Activated CD4-positive, alpha-beta T cell treated with anti-CD3 and anti-CD28 coated beads, Interleukin-2, amount 50 U/mL, for 24 hours (primary cell): ENCODE data around the gene DPY19L2.
"Not testable (repeated sequence)": the region's sequence is repeated elsewhere in the genome, so short reads cannot be mapped to it uniquely, and the experiment has no call there.

Experiments used
- DNase-seq, 2 donors: peaks; one replicate each; pipeline ENCODE4 v3.0.0-alpha.2; 2020; ENCODE audit warnings: low read depth in 1 of 2, low spot score in 1 of 2

DPY19L2 gene

GRCh38 chr12:63668028-63668799, at the start of gene DPY19L2:
Gene DPY19L2, minus strand, starts transcription at chr12:63668493. Its CDS starts 100 bp downstream, at chr12:63668393.
- DNase-seq, result peak; percentile 7 to 38

GRCh38 chr12:63716891-63717290, 48.6 kb upstream of the DPY19L2 start:
- not testable (repeated sequence) for DNase-seq

DNA sequence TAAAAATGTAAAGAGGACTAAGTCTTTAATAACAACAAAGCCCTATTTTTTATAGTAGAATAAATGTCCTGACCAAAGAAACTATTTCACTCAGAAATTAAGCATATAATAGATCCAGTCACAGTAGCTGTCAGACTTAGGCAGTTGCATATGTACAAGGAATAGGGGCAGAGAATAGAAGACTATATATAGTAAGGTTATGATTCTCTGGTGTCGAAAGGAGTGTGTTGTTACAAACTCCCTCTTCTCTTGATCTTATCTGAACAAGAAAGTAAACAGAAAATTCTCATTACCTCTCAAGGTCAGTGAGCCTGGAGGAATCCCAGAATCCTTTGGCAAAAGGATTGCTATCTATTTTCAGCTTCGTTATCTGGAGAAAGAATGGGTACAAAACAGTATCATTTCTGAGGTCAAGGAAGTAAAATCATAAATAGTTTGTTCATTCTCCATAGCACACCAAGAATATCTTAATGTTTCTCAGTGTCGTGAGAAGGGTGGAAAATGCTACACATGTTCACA, 46.9 kb upstream of the DPY19L2 start:
- not testable (repeated sequence) for DNase-seq

GRCh38 chr12:63714409-63714808, 46.1 kb upstream of the DPY19L2 start:
- DNase-seq, result peak in 1 of 2 donors; percentile 0

GRCh38 chr12:63713681-63714075, 45.4 kb upstream of the DPY19L2 start:
- peak in 1 of 2 donors; percentile 15 for DNase-seq

DNA sequence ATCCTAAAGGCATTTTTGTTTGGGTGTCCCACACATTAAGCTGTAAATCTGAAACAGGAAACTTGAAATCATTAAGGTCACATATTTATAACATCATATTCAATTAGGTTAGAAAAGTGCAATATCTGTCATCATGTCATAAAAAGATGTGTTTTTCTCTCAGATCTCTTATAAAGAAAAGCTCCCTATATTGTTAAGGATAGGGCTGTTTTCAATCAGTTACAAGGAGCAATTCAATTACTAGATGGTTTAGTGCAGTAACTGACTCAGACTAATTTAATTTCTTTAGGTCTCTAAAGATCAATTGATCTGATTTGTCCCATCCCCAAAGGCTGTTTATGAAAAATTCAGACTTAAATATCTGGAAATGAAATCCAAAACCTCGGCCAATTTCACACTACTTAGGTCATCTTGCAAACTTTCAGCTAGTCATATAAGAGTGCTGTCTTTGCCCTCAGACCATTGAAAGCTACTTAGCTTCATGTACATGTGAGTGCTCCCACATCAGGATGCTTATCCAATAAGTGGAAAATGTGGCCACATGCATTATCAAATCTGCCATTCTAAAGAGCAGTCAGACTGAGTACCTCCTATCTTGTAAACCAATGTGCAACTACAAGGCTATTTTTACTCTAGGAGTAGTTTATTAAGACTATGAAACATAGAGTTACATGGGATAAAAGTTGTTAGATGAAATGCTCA, 44.8 kb upstream of the DPY19L2 start:
- not testable (repeated sequence) for DNase-seq

DNA sequence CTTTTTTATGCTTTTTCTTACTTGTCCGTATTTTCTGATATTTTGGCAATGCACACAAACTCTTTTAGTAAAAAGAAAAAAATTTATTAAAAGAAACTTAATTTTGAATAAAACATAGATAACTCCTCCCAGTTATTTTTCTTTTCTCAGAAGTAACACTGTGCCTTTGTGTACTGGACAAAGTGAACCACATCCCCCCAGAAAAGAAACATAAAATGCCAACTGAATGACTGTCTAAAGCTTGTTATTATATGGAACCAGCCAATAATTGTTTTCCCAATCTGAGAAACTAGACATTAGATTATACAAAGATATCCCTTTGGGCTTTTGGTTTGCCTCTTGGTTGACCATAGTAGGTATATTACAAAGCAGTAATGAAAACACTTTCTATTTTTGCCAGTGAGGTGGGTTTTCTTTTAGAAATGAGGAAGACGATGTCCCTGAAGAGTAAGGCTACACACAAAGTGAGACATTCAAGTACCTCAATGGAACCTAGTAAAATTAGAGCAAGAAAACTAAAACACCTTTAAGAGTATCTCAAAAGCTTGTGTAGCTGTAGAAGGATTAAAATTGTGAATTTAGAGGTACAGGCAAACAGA, 44.2 kb upstream of the DPY19L2 start:
- DNase-seq, result not testable (repeated sequence)

DNA sequence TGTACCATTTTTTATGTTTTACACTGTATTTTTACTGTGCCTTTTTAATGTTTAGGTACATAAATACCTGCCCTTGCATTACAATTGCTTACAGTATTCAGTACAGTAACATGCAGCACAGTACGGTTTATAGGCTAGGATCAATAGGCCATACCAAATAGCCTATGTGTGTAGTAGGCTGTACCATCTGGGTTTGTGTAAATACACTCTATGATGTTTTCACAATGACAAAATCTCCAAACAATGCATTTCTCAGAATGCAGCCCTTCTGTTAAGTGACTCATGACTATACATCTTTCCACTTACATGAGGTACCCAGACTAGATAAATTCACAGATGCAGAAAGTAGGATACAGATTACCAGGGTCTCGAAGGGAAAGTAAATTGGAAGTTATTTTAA, 43.0 kb upstream of the DPY19L2 start:
- DNase-seq, result not testable (repeated sequence)

DNA sequence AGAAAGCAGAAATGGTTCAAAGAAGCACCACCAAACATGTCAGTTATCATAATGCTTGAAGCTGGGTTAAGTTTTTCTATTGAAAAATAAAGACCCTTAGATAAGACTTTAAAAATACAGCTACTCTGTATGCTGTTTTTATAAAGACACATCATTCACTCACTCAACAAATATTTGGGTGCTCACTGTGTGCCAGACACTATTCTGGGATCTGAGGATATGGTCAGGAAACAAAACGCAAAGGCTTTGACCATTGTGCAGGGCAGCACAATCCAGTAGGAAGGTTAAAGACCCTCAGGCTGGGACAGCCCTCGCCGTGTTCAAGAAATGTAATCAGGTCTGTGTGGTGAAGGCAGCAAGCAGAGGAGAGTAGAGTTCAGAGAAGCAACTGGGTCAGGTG, 38.0 kb upstream of the DPY19L2 start:
- DNase-seq, result no peak

DNA sequence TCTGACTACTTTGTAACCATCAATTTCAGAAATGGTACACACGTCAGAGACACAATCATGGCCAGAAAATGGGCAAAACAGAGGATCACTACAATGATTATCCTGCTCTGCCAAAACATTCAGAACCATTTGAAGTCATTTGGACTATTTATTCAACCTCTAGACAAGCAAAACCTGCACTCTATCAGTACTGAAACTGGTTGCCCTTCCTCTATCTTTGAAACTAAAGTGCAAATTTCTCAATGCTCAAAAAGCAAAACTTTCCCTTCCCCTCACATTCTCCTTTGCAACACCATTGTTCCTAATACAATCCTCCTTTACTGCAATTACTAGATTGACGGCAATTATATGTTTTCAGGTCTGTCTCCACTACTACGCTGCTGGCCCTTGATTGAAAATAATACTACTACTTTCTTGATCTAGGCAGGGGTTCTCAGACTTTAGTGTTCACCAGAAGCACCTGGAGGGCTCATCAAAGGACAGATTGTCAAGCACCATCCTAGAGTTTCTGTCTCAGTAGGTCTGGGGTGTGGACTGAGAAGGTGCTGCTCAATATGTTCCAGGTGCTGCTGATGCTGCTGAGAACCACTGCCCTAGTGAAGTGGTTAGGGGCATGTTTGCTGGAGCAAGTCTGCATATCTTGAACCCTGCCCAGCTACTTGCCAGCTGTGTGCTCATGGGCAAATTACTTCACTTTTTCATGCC, 31.5 kb upstream of the DPY19L2 start:
- DNase-seq, result not testable (repeated sequence)

- DNase-seq, result not testable (repeated sequence)
Observed at GRCh38 chr12:63699011-63699410, 30.7 kb upstream of the DPY19L2 start.

DNA sequence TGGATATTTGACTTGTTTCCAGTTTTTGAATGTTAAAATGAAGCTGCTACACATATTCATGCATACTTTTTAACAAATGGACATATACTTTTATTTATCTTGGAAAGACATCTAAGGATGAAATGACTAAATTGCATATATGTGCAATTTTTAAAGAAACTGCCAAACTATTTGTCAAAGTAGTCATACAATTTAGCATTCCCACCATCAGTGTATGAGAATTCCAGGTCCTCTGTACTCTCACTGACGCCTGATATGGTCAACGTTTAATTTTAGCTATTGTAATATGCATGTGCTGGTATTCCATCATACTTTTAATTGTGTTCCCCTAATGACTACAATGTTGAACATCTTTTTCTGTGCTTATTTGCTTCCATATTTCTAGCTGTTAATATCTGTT, 22.5 kb upstream of the DPY19L2 start:
- not testable (repeated sequence) for DNase-seq

- not testable (repeated sequence) for DNase-seq
Observed at GRCh38 chr12:63689141-63689540, 20.8 kb upstream of the DPY19L2 start.

- DNase-seq, result not testable (repeated sequence)
Observed at GRCh38 chr12:63686623-63687022, 18.3 kb upstream of the DPY19L2 start.

DNA sequence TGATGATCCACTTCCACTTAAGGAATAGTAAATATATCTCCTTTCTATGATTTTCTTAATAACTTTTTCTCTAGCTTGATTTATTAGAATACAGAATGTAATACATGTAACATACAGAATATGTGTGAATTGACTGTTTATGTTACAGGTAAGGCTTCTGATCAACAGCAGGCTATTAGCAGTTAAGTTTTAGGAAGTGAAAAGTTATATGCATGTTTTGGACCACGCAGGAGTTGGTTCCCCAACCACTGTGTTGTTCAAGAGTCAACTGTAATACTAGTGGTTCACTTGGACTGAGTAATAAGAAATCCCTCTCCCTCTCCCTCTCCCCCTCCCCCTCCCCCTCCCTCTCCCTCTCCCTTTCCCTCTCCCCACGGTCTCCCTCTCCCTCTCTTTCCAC, 17.5 kb upstream of the DPY19L2 start:
- DNase-seq, result not testable (repeated sequence)

GRCh38 chr12:63682617-63683016, 14.3 kb upstream of the DPY19L2 start:
- DNase-seq, result not testable (repeated sequence)

- DNase-seq, result not testable (repeated sequence)
Observed at GRCh38 chr12:63680758-63681157, 12.5 kb upstream of the DPY19L2 start.

DNA sequence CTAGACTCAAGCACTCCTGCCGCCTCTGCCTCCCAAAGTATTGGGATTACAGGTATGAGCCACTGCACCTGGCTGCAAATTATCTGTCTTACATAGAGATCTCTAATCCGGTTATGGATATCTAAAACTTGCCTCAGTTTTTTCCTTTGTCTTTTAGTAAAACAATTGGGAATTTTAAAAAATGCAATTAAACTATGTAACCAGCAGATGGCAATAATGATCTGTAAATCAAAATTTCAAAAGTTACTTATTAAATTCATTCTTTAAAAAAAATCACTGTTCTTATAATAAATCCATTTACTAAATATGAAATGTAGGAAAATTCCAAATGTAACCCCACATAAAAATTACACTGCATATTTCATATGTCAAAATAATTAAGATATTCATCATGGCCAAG, 4.3 kb upstream of the DPY19L2 start:
- DNase-seq, result not testable (repeated sequence)

DNA sequence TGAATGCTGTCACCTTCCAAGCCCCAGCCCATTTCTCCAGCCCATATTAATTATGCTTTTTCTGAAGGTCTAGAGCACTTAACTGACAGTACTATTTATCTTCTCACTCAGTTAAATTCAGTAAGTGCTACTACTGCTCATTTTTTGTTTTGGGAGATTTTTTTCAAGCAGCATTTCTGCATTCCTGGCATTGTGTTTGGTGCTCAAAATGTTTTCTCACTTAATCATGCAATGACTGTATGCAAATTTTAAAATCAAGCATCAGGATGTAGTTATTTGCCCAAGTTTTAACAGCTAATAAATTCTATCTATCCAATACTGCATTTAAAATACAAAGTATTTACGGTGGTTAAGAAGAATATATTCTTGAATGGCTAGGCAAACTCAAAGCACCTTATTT, 1.6 kb upstream of the DPY19L2 start:
- not testable (repeated sequence) for DNase-seq

DNA sequence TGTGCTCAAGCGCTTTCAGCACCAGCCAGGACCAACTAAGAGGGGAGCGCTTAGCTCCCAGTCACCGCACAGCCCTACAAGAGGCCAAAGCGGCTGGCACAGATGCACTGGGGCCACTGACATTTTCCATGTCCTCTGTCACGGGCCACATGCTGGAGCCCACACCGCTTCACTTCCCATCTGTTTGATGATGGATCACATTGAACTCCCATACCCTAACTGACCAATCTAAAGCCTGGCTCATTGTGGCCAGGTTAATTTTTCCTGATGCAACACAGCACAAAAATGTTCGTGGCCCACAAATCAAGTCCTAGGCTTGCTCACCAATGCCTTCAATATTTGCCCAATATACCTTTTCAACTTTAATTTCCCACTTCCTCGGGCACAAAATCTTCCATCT, 1.1 kb upstream of the DPY19L2 start:
- not testable (repeated sequence) for DNase-seq

DNA sequence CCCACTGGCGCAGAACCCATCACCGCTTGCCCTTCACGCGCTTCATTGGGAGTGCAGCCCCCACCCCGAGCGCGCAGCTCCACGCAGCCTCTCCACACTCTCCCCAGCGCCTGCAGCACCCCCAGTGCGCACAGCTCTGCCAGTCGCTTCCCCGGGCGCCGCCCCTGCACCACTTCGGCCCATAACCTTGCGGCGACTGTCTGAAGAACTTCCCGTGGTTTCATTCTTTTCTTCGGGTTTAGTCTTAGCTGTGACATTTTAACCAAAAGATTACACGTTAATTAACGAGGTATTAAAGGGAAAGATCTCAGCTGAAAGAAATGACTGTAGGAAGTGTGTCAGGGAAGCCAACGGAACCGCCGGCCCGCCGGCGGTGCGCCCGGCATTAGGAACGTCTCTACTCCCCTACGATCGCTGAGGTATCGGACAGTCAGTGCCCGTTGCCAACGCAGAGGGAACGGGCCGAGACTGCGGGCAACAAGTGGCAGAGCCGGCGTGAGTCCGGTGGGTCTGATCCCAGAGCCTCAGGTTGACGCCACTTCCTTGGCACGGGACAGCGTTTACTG, 590 bp upstream of the DPY19L2 start:
- not testable (repeated sequence) for DNase-seq
